Activated CD8-positive, alpha-beta memory T cell treated with anti-CD3 and anti-CD28 coated beads, Interleukin-2, amount 50 U/mL, for 24 hours (primary cell): ENCODE results near the gene ZMIZ1.
"Not testable (repeated sequence)": the region's sequence is repeated elsewhere in the genome, so short reads cannot be mapped to it uniquely, and the experiment has no call there.

Experiments
- DNase-seq: peaks from one replicate; pipeline ENCODE4 v3.0.0-alpha.2; 2020; ENCODE audit errors: extremely low read depth

The ZMIZ1 gene

GRCh38 chr10:79031723-79032122 lies 37.0 kb upstream of the ZMIZ1 start:
- no peak for DNase-seq

DNA sequence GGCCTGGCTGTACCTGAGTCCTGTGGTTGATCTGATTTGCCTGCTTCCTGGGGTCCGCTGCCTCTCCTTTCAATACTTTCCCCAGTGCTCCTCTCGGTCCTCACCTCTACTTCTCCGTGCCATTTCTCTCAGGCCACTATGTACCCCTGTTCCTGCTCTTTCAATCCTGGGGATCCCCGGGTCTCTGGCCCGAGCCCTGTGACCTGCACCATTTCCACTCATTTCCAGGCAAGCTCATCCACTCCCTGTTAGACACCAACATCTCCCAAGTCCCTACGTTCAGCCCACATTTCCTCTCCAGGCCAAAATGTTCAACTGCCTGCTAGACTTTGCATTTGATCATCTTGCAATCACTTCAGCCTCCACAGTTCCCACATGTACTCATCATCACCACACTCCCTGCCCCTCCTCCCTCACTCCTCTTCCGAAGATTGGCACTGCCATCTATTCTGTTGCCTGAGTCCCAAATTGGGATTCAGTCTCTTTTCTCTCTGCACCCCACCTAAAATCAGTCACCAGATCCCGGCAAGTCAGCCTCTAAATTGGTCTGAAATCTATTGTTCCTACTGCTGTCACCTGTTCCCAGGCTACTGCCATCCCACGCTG lies 34.4 kb upstream of the ZMIZ1 start:
- no peak for DNase-seq

- not testable (repeated sequence) for DNase-seq
These were observed 32.4 kb upstream of the ZMIZ1 start for GRCh38 chr10:79036416-79036815.

DNA sequence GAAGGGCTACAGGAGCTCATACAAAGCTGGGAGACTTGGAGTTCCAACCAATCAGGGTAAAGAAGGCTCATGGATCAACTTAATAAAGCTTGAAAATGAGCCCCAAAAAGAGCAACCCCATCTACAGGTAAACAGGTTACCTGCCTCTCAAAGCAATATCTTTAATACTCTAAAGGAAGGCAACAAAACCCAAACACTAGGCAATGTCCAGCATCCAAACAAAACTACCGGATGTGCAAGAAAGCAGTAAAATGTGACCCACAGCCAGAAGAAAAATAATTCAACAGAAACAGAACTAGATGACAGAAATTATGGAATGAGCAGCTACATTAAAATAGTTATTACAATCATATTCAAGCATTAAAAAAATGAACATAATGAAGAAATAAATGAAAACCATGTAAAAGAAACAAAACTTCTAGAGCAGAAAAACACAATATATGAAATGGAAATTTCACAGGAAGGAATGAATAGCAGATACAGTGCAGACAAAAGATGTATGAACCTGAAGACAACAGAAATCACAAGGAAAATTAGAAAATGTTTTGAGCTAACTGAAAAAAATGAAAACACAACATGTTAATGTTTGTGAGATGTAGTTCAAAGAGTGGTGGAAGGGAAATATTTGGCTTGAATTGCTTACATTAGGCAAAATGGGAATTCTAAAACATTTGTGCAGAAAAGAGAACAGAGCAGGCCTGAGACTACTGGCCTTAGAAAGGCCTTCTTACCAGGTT lies 30.5 kb upstream of the ZMIZ1 start:
- no peak for DNase-seq

DNA sequence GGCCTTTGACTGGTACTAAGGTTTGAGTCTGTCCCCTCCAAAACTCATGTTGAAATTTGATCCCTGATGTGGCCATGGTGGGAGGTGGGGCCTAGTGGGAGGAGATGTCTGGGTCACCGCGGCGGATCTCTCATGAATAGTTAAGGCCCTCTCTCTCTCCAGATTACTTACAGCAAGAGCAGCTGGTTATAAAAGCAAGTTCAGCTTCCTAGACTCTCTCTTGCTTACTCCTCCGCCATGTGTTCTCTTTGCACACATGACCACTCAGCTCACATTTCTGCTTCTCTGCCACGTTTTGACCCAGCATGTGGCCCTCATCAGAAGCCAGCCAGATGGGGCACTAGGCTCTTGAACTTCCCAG lies 29.9 kb upstream of the ZMIZ1 start:
- DNase-seq = no peak

GRCh38 chr10:79042639-79043411 lies 25.9 kb upstream of the ZMIZ1 start:
- no peak for DNase-seq

GRCh38 chr10:79044036-79044632 lies 24.6 kb upstream of the ZMIZ1 start:
- no peak for DNase-seq

DNA sequence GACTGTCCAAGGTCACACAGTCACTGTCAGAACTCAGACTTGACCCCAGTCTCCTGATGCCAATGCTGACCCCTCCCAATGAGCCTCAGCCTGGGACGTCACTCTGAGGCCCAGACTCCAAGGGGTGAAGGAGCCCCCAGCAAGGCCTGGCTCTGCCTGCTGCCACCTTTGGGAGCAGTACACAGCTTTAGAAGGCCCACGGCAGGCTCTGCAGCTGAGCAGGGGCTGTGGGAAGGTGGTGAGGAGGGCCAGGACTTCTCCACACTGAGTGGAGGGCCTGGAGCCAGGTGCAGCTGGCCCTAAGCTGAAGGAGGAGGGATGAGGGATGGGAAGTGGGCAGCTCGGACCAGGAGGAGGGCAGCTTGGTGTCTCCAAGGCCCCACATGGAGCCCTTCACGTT lies 23.9 kb upstream of the ZMIZ1 start:
- DNase-seq = no peak

GRCh38 chr10:79045566-79046175 lies 23.1 kb upstream of the ZMIZ1 start:
- DNase-seq = no peak

- DNase-seq = no peak
These were observed 22.4 kb upstream of the ZMIZ1 start for GRCh38 chr10:79046326-79046725.

- DNase-seq = no peak
These were observed 21.8 kb upstream of the ZMIZ1 start for GRCh38 chr10:79046741-79047583.

DNA sequence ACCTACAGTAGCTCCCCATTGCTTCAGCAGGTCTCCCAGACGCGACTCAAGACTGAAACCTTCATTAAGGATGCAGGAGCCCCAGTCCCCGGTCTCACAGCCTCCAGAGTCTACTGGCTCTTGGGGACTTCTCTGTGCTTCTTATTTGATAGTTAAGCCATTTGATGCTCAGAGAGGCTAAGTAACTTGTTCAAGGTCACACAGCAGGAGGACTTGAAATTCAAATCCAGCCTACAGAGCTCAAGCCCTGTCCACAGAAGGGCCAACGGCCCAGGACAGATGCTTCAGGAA lies 21.2 kb upstream of the ZMIZ1 start:
- DNase-seq = no peak

DNA sequence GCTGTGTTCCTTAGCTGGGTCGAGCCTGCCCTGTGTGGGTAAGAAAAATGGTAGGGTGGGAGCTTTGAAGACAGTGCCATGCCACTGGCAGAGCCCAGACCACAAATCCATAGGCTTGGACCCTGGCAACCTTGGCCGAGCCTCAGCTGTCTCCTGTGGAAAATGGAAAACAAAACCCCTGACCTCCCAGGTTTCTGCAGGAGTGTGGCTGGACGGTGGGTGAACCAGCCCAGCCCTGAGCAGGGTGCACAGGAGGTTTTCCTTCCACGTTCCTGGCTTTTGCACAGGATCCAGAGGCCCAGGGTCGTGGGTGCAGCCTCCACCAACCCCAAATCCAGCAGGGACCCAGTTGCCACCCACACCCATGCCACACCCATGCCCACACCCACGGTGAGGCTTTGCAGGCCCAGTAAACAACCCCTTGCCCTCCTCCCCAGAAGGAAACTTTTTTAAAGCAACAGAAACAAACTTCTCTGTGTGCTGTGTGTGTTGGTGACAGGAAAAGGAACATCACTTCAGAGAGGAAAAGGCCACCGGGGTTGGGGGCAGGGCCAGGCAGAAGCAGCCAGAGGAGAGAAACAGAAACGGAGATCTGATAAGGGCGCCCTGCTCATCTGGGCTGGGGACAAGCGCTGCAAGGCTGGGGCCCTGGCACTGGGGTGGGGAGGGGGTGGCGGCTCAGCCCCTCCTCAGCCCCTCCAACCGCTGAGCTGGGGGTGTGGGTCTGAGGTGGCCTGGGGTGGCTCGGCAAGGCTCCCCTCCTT lies 20.7 kb upstream of the ZMIZ1 start:
- no peak for DNase-seq

DNA sequence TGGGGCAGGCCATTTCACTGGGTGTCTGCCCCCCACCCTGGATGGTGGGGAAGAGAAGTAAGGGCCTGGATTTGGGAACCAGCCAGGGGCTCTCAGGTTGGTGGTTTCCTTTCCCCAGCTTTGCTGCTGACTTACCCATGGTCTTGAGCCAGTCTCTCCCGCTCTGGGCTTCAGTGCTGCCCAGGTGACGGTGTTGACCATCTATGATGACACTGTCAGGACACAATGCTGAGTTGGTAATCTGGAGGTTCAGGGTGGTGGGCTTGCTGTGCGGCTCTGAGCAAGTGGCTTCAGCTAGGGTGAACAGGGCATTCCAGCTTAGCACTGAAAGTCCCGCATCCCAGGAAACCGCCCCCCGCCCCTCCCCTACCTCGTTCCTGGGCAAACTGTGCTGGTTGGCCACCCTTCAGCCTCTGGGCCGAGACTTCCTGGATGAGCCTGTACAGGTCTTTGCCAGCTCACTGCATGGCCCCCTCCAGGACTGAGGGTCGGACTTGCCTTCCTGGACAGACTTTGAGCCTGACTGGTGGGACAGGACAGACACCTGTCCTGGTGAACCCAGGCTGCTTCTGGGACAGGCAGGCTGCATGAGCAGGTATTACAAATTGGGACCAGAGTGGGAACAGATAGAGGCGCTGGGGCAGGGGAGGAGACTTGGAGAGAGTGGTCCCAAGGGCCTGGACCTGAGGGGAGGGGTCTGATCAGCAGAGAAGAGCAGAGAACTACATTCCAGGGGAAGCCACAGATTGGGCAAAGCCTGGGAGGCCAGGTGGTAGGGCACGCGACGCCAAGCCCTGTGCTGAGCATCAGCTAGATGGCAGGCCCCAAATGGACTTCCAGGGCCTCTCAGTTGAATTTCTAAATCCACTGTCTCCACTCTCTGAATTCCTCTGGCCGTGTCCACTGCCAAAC lies 19.9 kb upstream of the ZMIZ1 start:
- DNase-seq = no peak

- DNase-seq = no peak
These were observed 18.6 kb upstream of the ZMIZ1 start for GRCh38 chr10:79049931-79050895.

DNA sequence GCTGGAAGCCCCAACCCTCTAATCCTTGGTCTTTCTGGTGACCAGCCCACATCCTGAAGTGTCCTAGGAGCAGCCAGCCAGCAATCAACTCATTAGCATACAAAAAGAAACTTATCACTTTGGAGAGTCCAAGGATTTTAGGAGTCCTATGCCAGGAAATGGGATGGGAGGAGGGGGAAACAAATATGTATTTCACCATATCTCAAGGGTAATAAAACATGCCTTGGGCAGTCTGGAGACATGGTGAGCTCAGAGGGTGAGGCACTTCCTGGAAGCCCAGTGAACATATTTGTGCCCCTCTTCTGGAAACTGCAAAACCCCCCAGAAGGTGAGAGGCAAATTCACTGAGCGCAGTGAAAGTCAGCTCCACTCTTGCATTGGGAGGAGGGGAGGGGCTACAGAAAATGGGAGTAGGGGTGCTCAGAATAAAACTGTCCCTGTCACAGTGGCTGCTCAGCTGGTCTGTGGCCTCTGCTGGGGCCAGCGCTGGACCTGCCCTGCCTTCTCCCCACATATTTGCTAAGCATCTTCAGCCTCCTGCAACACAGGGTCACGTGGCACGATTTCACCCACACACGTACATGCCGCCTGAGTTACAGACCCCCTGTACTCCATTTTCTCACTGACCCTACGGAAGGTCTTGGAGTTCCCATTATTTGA lies 17.7 kb upstream of the ZMIZ1 start:
- no peak for DNase-seq

GRCh38 chr10:79051766-79052165 lies 17.0 kb upstream of the ZMIZ1 start:
- DNase-seq = no peak
